Panc1 (cell line): ENCODE measurements around the gene NR2C2.

Experiments
- POLR2AphosphoS5 ChIP-seq: IDR thresholded peaks from 2 replicates; pipeline ENCODE4 v1.6.1; 2012; ENCODE audit warnings: mild to moderate bottlenecking, low read depth, low read length, moderate library complexity
- SIN3A ChIP-seq: IDR thresholded peaks from 2 replicates; pipeline ENCODE4 v1.6.1; 2012; ENCODE audit warnings: low read depth, mild to moderate bottlenecking, low read length, moderate library complexity, borderline replicate concordance; ENCODE audit not compliant: insufficient read depth
- TCF7L2 ChIP-seq: IDR thresholded peaks from 2 replicates; pipeline ENCODE4 v1.6.1; 2011; ENCODE audit warnings: mild to moderate bottlenecking, low read depth, low read length, inconsistent platforms
- TF ChIP-seq, protein P1 (sequence below): fragments of 450-650 bp; IDR thresholded peaks from 2 replicates; pipeline ENCODE4 v1.5.1; 2017; ENCODE audit warnings: mild to moderate bottlenecking
- TF ChIP-seq, protein P2 (sequence below), 2 experiments: IDR thresholded peaks; 2 replicates each; pipeline ENCODE4 v1.6.1; 2011 to 2012; ENCODE audit warnings: low read depth in 2 of 2, control low read depth in 1 of 2, low read length in 1 of 2, mild to moderate bottlenecking in 1 of 2, moderate library complexity in 1 of 2; ENCODE audit not compliant: insufficient read depth in 1 of 2

DNA sequence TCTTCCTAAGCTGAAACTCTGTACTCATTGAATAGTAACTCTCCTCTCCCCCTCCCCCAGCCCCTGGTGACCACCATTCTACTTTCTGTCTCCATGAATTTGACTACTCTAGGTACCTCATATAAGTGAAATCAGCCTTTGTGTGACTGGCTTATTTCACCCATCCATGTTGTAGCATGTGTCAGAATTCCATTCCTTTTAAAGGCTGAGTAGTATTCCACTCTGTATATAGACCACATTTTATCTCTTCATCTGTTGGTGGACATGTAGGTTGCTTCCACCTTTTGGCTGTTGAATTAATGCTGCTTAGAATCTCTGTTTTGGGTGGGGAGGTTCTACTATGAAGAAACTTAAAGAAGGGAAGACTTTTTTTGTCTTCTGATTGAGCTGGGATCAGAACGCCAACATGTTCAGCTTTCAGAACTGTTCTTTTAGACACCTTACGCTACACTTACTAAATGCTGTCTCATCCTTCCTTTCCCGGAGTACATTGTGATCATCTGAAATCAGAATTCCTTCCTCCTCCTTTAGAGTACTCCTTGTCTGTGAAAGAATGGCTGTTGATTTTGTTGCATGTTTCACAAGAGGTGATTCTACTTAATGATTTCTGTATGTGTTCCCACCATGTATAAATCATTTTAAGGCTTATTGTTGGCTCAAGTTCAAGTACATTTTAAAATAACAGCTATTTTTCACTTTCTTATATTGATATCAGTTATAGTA lies 67.4 kb downstream of the NR2C2 start:
- TF ChIP-seq, protein P1, sequence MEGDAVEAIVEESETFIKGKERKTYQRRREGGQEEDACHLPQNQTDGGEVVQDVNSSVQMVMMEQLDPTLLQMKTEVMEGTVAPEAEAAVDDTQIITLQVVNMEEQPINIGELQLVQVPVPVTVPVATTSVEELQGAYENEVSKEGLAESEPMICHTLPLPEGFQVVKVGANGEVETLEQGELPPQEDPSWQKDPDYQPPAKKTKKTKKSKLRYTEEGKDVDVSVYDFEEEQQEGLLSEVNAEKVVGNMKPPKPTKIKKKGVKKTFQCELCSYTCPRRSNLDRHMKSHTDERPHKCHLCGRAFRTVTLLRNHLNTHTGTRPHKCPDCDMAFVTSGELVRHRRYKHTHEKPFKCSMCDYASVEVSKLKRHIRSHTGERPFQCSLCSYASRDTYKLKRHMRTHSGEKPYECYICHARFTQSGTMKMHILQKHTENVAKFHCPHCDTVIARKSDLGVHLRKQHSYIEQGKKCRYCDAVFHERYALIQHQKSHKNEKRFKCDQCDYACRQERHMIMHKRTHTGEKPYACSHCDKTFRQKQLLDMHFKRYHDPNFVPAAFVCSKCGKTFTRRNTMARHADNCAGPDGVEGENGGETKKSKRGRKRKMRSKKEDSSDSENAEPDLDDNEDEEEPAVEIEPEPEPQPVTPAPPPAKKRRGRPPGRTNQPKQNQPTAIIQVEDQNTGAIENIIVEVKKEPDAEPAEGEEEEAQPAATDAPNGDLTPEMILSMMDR: no peak
- TF ChIP-seq SIN3A (no peak), POLR2AphosphoS5 (no peak), TCF7L2 (no peak)
- TF ChIP-seq, protein P2, sequence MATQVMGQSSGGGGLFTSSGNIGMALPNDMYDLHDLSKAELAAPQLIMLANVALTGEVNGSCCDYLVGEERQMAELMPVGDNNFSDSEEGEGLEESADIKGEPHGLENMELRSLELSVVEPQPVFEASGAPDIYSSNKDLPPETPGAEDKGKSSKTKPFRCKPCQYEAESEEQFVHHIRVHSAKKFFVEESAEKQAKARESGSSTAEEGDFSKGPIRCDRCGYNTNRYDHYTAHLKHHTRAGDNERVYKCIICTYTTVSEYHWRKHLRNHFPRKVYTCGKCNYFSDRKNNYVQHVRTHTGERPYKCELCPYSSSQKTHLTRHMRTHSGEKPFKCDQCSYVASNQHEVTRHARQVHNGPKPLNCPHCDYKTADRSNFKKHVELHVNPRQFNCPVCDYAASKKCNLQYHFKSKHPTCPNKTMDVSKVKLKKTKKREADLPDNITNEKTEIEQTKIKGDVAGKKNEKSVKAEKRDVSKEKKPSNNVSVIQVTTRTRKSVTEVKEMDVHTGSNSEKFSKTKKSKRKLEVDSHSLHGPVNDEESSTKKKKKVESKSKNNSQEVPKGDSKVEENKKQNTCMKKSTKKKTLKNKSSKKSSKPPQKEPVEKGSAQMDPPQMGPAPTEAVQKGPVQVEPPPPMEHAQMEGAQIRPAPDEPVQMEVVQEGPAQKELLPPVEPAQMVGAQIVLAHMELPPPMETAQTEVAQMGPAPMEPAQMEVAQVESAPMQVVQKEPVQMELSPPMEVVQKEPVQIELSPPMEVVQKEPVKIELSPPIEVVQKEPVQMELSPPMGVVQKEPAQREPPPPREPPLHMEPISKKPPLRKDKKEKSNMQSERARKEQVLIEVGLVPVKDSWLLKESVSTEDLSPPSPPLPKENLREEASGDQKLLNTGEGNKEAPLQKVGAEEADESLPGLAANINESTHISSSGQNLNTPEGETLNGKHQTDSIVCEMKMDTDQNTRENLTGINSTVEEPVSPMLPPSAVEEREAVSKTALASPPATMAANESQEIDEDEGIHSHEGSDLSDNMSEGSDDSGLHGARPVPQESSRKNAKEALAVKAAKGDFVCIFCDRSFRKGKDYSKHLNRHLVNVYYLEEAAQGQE (IDR thresholded peaks at IDR 0.05; ENCODE audit: insufficient read depth in 1 of 2, low read depth in 2 of 2, low read length in 1 of 2): no peak
